ENCODE measurements around the gene CSH2. TPM values are rescaled to one million over a fixed set of nuclear protein-coding genes. Genes with fewer than 3 reads are reported as not detected.
"Not testable (repeated sequence)": the region's sequence is repeated elsewhere in the genome, so short reads cannot be mapped to it uniquely, and the experiment has no call there.

Gene CSH2
- total RNA-seq, 4 donors from 2014 or later = not detected

- Histone ChIP-seq H3K9me3 (no peaks in the 10 kb centered on the region), H3K4me3 (no peak overlapping the region), H3K27ac (no peak overlapping the region), H3K4me1 (no peaks in the 10 kb centered on the region), H3K27me3 (no peaks in the 10 kb centered on the region), H3K36me3 (no peaks in the 10 kb centered on the region)
- TF ChIP-seq CTCF (IDR thresholded peaks at IDR 0.05) (no peak), POLR2A (IDR thresholded peaks at IDR 0.05) (no peak)
- DNase-seq = no peak
- intact Hi-C loops (cut with DNase I; ENCODE audit: low total_unique reads) = loop anchor here (10.0 kb wide), 1 partner anchor 225 kb away; the partner anchor contains the start of gene ERN1
Observed at GRCh38 chr17:63910096-63910495, 36.6 kb upstream of the CSH2 start.

GRCh38 chr17:63909586-63909985 lies 36.1 kb upstream of the CSH2 start:
- H3K36me3 ChIP-seq; H3K4me3 ChIP-seq; H3K27ac ChIP-seq; intact Hi-C loops (cut with DNase I; ENCODE audit: low total_unique reads); H3K4me1 ChIP-seq; DNase-seq; H3K27me3 ChIP-seq; H3K9me3 ChIP-seq: not testable (repeated sequence)

GRCh38 chr17:63907161-63907778 lies 33.8 kb upstream of the CSH2 start:
- not testable (repeated sequence) for DNase-seq

GRCh38 chr17:63904796-63905195 lies 31.3 kb upstream of the CSH2 start:
- H3K4me1 ChIP-seq; H3K27me3 ChIP-seq; intact Hi-C loops (cut with DNase I; ENCODE audit: low total_unique reads); H3K36me3 ChIP-seq; H3K9me3 ChIP-seq; H3K4me3 ChIP-seq; H3K27ac ChIP-seq; DNase-seq: not testable (repeated sequence)

More at GRCh38 chr17:63907161-63907778, 33.8 kb upstream of the CSH2 start:
- H3K27me3 ChIP-seq; H3K27ac ChIP-seq; H3K4me3 ChIP-seq; H3K4me1 ChIP-seq; intact Hi-C loops (cut with DNase I; ENCODE audit: low total_unique reads); H3K36me3 ChIP-seq; H3K9me3 ChIP-seq: not testable (repeated sequence)

- peak in 1 of 4 experiments; percentile 18 for TF ChIP-seq CTCF (IDR thresholded peaks at IDR 0.05)
- DNase-seq; H3K4me1 ChIP-seq; H3K27ac ChIP-seq; H3K4me3 ChIP-seq; intact Hi-C loops (cut with DNase I; ENCODE audit: low total_unique reads); H3K36me3 ChIP-seq; H3K9me3 ChIP-seq; H3K27me3 ChIP-seq: not testable (repeated sequence)
Observed at GRCh38 chr17:63903787-63904201, 30.3 kb upstream of the CSH2 start.

- intact Hi-C loops (cut with DNase I; ENCODE audit: low total_unique reads); H3K4me1 ChIP-seq; DNase-seq; H3K4me3 ChIP-seq; H3K36me3 ChIP-seq; H3K27ac ChIP-seq; H3K9me3 ChIP-seq; H3K27me3 ChIP-seq: not testable (repeated sequence)
Observed at GRCh38 chr17:63901971-63902370, 28.5 kb upstream of the CSH2 start.

- H3K9me3 ChIP-seq; H3K4me3 ChIP-seq; H3K36me3 ChIP-seq; H3K27me3 ChIP-seq; H3K4me1 ChIP-seq; DNase-seq; intact Hi-C loops (cut with DNase I; ENCODE audit: low total_unique reads); H3K27ac ChIP-seq: not testable (repeated sequence)
Observed at GRCh38 chr17:63898899-63899798, 25.7 kb upstream of the CSH2 start.

- H3K4me1 ChIP-seq; DNase-seq; intact Hi-C loops (cut with DNase I; ENCODE audit: low total_unique reads); H3K4me3 ChIP-seq; H3K27ac ChIP-seq; H3K36me3 ChIP-seq; H3K27me3 ChIP-seq; H3K9me3 ChIP-seq: not testable (repeated sequence)
Observed at GRCh38 chr17:63896524-63897354, 23.3 kb upstream of the CSH2 start, which contains the start of gene CSH1. TSS of gene CSH1 (minus strand) at chr17:63896574. CDS start at chr17:63896511, 63 bp downstream.

- intact Hi-C loops (cut with DNase I; ENCODE audit: low total_unique reads); DNase-seq: not testable (repeated sequence)
Observed at GRCh38 chr17:63894821-63895220, 21.3 kb upstream of the CSH2 start.

GRCh38 chr17:63894021-63894420 lies 20.5 kb upstream of the CSH2 start:
- H3K27me3 ChIP-seq; H3K36me3 ChIP-seq; H3K4me3 ChIP-seq; H3K4me1 ChIP-seq; H3K9me3 ChIP-seq; intact Hi-C loops (cut with DNase I; ENCODE audit: low total_unique reads); DNase-seq; H3K27ac ChIP-seq: not testable (repeated sequence)

More at GRCh38 chr17:63894821-63895220, 21.3 kb upstream of the CSH2 start:
- H3K9me3 ChIP-seq, H3K27me3 ChIP-seq, H3K36me3 ChIP-seq, H3K4me1 ChIP-seq, H3K27ac ChIP-seq, H3K4me3 ChIP-seq: not testable (repeated sequence)
